ENCODE data around the gene ERCC3. TPM values are rescaled to one million over a fixed set of nuclear protein-coding genes. Genes with fewer than 3 reads are reported as not detected.

The ERCC3 gene
- polyA plus RNA-seq, 2 of the 4 experiments (the other 2 are of a cell fraction): 57.9 to 68.3 TPM

- Histone ChIP-seq H3K4me3 (peak overlapping the region; percentile 24; the same call in 2 of the 3 replicates), H3K9me3 (0 out of 3 replicates have a peak, but pooled peaks cover 3% of the 10 kb centered on the region), H3K4me2 (peak overlapping the region; percentile 84), H3K4me1 (peaks cover 47% of the 10 kb centered on the region), H3K27ac (peak overlapping the region; percentile 66 to 75; a peak in 5 of 6 replicates)
- 8% methylated on average over 10 of the region's 10 CpGs for WGBS (ENCODE audit: missing lambda C conversion rate)
- CTCF ChIA-PET: interaction anchor here (1.0 kb wide), 1 partner anchor 35 kb away, joined by 3 read pairs; no protein-coding TSS in a partner anchor
- DNase-seq (ENCODE audit: low read depth in 1 of 2, low spot score in 1 of 2) (peak; percentile 88 to 97), ATAC-seq (peak; percentile 94 to 95), FAIRE-seq (no peak)
- POLR2A ChIA-PET: no interaction called here
- TF ChIP-seq HDAC2 (IDR thresholded peaks at IDR 0.05): no peak
- no peak for TF ChIP-seq HOXB5 (CRISPR knock-in tag; IDR thresholded peaks at IDR 0.05)
- no peak for TF ChIP-seq KDM5A (IDR thresholded peaks at IDR 0.05)
- TF ChIP-seq ESRRA (IDR thresholded peaks at IDR 0.05; ENCODE audit: borderline replicate concordance, low read length): no peak
- no peak for TF ChIP-seq RFX5 (IDR thresholded peaks at IDR 0.05)
- TF ChIP-seq RAD21 (conservative IDR thresholded peaks at IDR 0.05 in 1 of 2, IDR thresholded peaks at IDR 0.05 in 1 of 2): peak in 1 of 2 experiments; percentile 8; a peak in 2 of 5 replicates
- TF ChIP-seq FOXS1 (CRISPR knock-in tag; IDR thresholded peaks at IDR 0.05): peak; percentile 83; the same call in 1 of the 2 replicates
- no peak for TF ChIP-seq POLR2AphosphoS2 (conservative IDR thresholded peaks at IDR 0.05; ENCODE audit: low read length)
- TF ChIP-seq, protein P1, sequence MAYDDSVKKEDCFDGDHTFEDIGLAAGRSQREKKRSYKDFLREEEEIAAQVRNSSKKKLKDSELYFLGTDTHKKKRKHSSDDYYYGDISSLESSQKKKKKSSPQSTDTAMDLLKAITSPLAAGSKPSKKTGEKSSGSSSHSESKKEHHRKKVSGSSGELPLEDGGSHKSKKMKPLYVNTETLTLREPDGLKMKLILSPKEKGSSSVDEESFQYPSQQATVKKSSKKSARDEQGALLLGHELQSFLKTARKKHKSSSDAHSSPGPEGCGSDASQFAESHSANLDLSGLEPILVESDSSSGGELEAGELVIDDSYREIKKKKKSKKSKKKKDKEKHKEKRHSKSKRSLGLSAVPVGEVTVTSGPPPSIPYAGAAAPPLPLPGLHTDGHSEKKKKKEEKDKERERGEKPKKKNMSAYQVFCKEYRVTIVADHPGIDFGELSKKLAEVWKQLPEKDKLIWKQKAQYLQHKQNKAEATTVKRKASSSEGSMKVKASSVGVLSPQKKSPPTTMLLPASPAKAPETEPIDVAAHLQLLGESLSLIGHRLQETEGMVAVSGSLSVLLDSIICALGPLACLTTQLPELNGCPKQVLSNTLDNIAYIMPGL (CRISPR knock-in tag; IDR thresholded peaks at IDR 0.05; ENCODE audit: borderline replicate concordance): no peak
- no peak for TF ChIP-seq CHD4 (IDR thresholded peaks at IDR 0.05; ENCODE audit: borderline replicate concordance)
- TF ChIP-seq, protein P2, sequence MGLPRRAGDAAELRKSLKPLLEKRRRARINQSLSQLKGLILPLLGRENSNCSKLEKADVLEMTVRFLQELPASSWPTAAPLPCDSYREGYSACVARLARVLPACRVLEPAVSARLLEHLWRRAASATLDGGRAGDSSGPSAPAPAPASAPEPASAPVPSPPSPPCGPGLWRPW (IDR thresholded peaks at IDR 0.05): no peak
- TF ChIP-seq GATA3 (IDR thresholded peaks at IDR 0.05; ENCODE audit: borderline replicate concordance): peak; percentile 89; the same call in 1 of the 2 replicates
- no peak for TF ChIP-seq POLR2A (IDR thresholded peaks at IDR 0.05; ENCODE audit: low read length)
- no peak for TF ChIP-seq TFCP2L1 (CRISPR knock-in tag; IDR thresholded peaks at IDR 0.05)
- no peak for TF ChIP-seq CTCF (IDR thresholded peaks at IDR 0.05)
- TF ChIP-seq NR3C1 (IDR thresholded peaks at IDR 0.05): no peak
- no peak for TF ChIP-seq SREBF2 (IDR thresholded peaks at IDR 0.05)
- TF ChIP-seq ZC3H11A (IDR thresholded peaks at IDR 0.05): no peak
- TF ChIP-seq HOXA7 (CRISPR knock-in tag; IDR thresholded peaks at IDR 0.05): no peak
- TF ChIP-seq CHD2 (IDR thresholded peaks at IDR 0.05; ENCODE audit: low read length, partially characterized antibody): no peak
- TF ChIP-seq BHLHE40 (IDR thresholded peaks at IDR 0.05; ENCODE audit: low read depth, low read length): 0 out of 2 replicates have a peak, but pooled peaks have one; percentile 37
- TF ChIP-seq SMC3 (IDR thresholded peaks at IDR 0.05): 0 out of 3 replicates have a peak, but pooled peaks have one; percentile 11
- TF ChIP-seq E2F6 (IDR thresholded peaks at IDR 0.05; ENCODE audit: borderline replicate concordance, low read depth): peak; percentile 62; the same call in 1 of the 2 replicates
- TF ChIP-seq ZSCAN20 (CRISPR knock-in tag; IDR thresholded peaks at IDR 0.05): no peak
- TF ChIP-seq ZFP36 (IDR thresholded peaks at IDR 0.05; ENCODE audit: borderline replicate concordance, partially characterized antibody): no peak
- TF ChIP-seq FOSL2 (IDR thresholded peaks at IDR 0.05): peak; percentile 79
- peak; percentile 94 for TF ChIP-seq FOSL2 (CRISPR knock-in tag; IDR thresholded peaks at IDR 0.05)
- no peak for TF ChIP-seq RNF2 (IDR thresholded peaks at IDR 0.05; ENCODE audit: borderline replicate concordance, low read depth)
- no peak for TF ChIP-seq KDM1A (IDR thresholded peaks at IDR 0.05; ENCODE audit: low read depth)
- TF ChIP-seq MAFK (IDR thresholded peaks at IDR 0.05; ENCODE audit: partially characterized antibody): no peak
- TF ChIP-seq, protein P3, sequence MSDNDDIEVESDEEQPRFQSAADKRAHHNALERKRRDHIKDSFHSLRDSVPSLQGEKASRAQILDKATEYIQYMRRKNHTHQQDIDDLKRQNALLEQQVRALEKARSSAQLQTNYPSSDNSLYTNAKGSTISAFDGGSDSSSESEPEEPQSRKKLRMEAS (IDR thresholded peaks at IDR 0.05): peak; percentile 88
- TF ChIP-seq CEBPB (IDR thresholded peaks at IDR 0.05): peak in 1 of 2 experiments; percentile 23; a peak in 1 of 4 replicates
- TF ChIP-seq JUN (IDR thresholded peaks at IDR 0.05): peak; percentile 71 to 79; a peak in 3 of 5 replicates
- TF ChIP-seq REST (IDR thresholded peaks at IDR 0.05): no peak
Measured at GRCh38 chr2:127226520-127227263, 67.3 kb downstream of the ERCC3 start.

Measured in A549 (cell line).